WTC11 (cell line): ENCODE data around the gene ETS2. TPM values are rescaled to one million over a fixed set of nuclear protein-coding genes. Genes with fewer than 3 reads are reported as not detected.

ENCODE experiments used
- ATAC-seq: fragments of 200-7000 bp; cut with Tn5 transposase; 2 replicates; pipeline ENCODE4 v1.10.0; 2021; ENCODE audit warnings: mild to moderate bottlenecking, moderate library complexity
- CTCF ChIA-PET: fragments of 300-600 bp; sonication (Branson Sonifier 250); formaldehyde crosslinking; loops from one replicate; lab custom pipeline; 2021; ENCODE audit warnings: antibody characterized with exemption; lab: Charles Lee
- POLR2A ChIA-PET: fragments of 350-600 bp; sonication (Branson Sonifier 250); formaldehyde crosslinking; loops from one replicate; lab custom pipeline; 2021; ENCODE audit warnings: antibody characterized with exemption; lab: Charles Lee
- DNase-seq: peaks from one replicate; pipeline ENCODE4 v3.0.0; 2021; ENCODE audit warnings: low spot score
- H3K27ac Mint-ChIP-seq: 2 replicates; pipeline ENCODE4 v1.8.0; 2021; ENCODE audit warnings: mixed read lengths
- H3K27me3 Mint-ChIP-seq: 2 replicates; pipeline ENCODE4 v1.8.0; 2021; ENCODE audit warnings: low read depth, mild to moderate bottlenecking, moderate library complexity, mixed read lengths
- H3K36me3 Mint-ChIP-seq: 2 replicates; pipeline ENCODE4 v1.8.0; 2021; ENCODE audit warnings: mixed read lengths
- H3K4me1 Mint-ChIP-seq: 2 replicates; pipeline ENCODE4 v1.8.0; 2022; ENCODE audit warnings: mixed read lengths
- H3K4me3 Mint-ChIP-seq: 2 replicates; pipeline ENCODE4 v1.8.0; 2021; ENCODE audit warnings: mild to moderate bottlenecking, moderate library complexity, mixed read lengths
- H3K9me3 Mint-ChIP-seq: 2 replicates; pipeline ENCODE4 v1.8.0; 2021; ENCODE audit warnings: mixed read lengths
- ATF1 ChIP-seq: sonication (generic); formaldehyde crosslinking; IDR thresholded peaks from 2 replicates; pipeline ENCODE4 v1.8.1; 2023; ENCODE audit warnings: mild to moderate bottlenecking, moderate library complexity, missing genetic modification reagents
- CREB1 ChIP-seq: sonication (generic); formaldehyde crosslinking; IDR thresholded peaks from 2 replicates; pipeline ENCODE4 v1.8.0; 2023; ENCODE audit warnings: mild to moderate bottlenecking, missing genetic modification reagents
- CTCF ChIP-seq: fragments of 200-600 bp; IDR thresholded peaks from 2 replicates; pipeline ENCODE4 v1.8.0; 2022; ENCODE audit warnings: antibody characterized with exemption
- EMX1 ChIP-seq: fragments of 250-450 bp; sonication (Bioruptor Pico); IDR thresholded peaks from 2 replicates; pipeline ENCODE4 v1.8.0; 2021; ENCODE audit warnings: mild to moderate bottlenecking
- FOXK1 ChIP-seq: sonication (generic); formaldehyde crosslinking; IDR thresholded peaks from 2 replicates; pipeline ENCODE4 v1.8.0; 2022; ENCODE audit warnings: mild to moderate bottlenecking, moderate library complexity, missing genetic modification reagents
- FOXP1 ChIP-seq: sonication (generic); formaldehyde crosslinking; IDR thresholded peaks from 2 replicates; pipeline ENCODE4 v1.8.0; 2022; ENCODE audit warnings: missing genetic modification reagents, mild to moderate bottlenecking, moderate library complexity, borderline replicate concordance
- FOXP4 ChIP-seq: sonication (generic); formaldehyde crosslinking; IDR thresholded peaks from 2 replicates; pipeline ENCODE4 v1.8.0; 2022; ENCODE audit warnings: mild to moderate bottlenecking, missing genetic modification reagents
- JUN ChIP-seq: sonication (generic); formaldehyde crosslinking; IDR thresholded peaks from 2 replicates; pipeline ENCODE4 v1.8.0; 2023; ENCODE audit warnings: mild to moderate bottlenecking, missing genetic modification reagents
- MAX ChIP-seq: sonication (generic); formaldehyde crosslinking; IDR thresholded peaks from 2 replicates; pipeline ENCODE4 v1.8.0; 2022; ENCODE audit warnings: mild to moderate bottlenecking, missing genetic modification reagents
- MYBL2 ChIP-seq: sonication (generic); formaldehyde crosslinking; IDR thresholded peaks from 2 replicates; pipeline ENCODE4 v1.8.1; 2023; ENCODE audit warnings: mild to moderate bottlenecking, moderate library complexity, missing genetic modification reagents
- NR1H2 ChIP-seq: sonication (generic); formaldehyde crosslinking; IDR thresholded peaks from 2 replicates; pipeline ENCODE4 v1.9.0; 2021; ENCODE audit warnings: mild to moderate bottlenecking, moderate library complexity, missing genetic modification reagents
- NR2C2 ChIP-seq: sonication (generic); formaldehyde crosslinking; IDR thresholded peaks from 2 replicates; pipeline ENCODE4 v1.8.0; 2022; ENCODE audit warnings: mild to moderate bottlenecking, missing genetic modification reagents
- OVOL2 ChIP-seq: fragments of 250-450 bp; sonication (Bioruptor Pico); IDR thresholded peaks from 2 replicates; pipeline ENCODE4 v1.9.0; 2021; ENCODE audit warnings: mild to moderate bottlenecking, borderline replicate concordance
- RELA ChIP-seq: sonication (generic); formaldehyde crosslinking; IDR thresholded peaks from 2 replicates; pipeline ENCODE4 v1.8.1; 2022; ENCODE audit warnings: missing genetic modification reagents, mild to moderate bottlenecking, borderline replicate concordance
- SOX15 ChIP-seq: fragments of 250-450 bp; sonication (Bioruptor Pico); IDR thresholded peaks from 2 replicates; pipeline ENCODE4 v1.9.0; 2021; ENCODE audit warnings: mild to moderate bottlenecking
- TP53 ChIP-seq: sonication (generic); formaldehyde crosslinking; IDR thresholded peaks from 2 replicates; pipeline ENCODE4 v1.8.1; 2023; ENCODE audit warnings: mild to moderate bottlenecking, missing genetic modification reagents
- ZBTB43 ChIP-seq: sonication (generic); formaldehyde crosslinking; IDR thresholded peaks from 2 replicates; pipeline ENCODE4 v1.8.1; 2023; ENCODE audit warnings: mild to moderate bottlenecking, missing genetic modification reagents
- ZNF263 ChIP-seq: sonication (generic); formaldehyde crosslinking; IDR thresholded peaks from 2 replicates; pipeline ENCODE4 v1.8.1; 2022; ENCODE audit warnings: low read depth, mild to moderate bottlenecking, moderate library complexity, missing genetic modification reagents
- ZNF281 ChIP-seq: sonication (generic); formaldehyde crosslinking; IDR thresholded peaks from 2 replicates; pipeline ENCODE4 v1.8.0; 2023; ENCODE audit warnings: mild to moderate bottlenecking, missing genetic modification reagents
- total RNA-seq: library from RNA; stranded (reverse); gene quantifications from 3 replicates; pipeline ENCODE4 v1.2.3, GENCODE V29; 2021
- TF ChIP-seq, protein P1 (sequence below): sonication (generic); formaldehyde crosslinking; IDR thresholded peaks from 2 replicates; pipeline ENCODE4 v1.8.1; 2022; ENCODE audit warnings: missing genetic modification reagents, borderline replicate concordance
- TF ChIP-seq, protein P2 (sequence below): sonication (generic); formaldehyde crosslinking; IDR thresholded peaks from 2 replicates; pipeline ENCODE4 v1.8.1; 2022; ENCODE audit warnings: low read depth, mild to moderate bottlenecking, moderate library complexity, missing genetic modification reagents, borderline replicate concordance

The ETS2 gene
- total RNA-seq, 1 experiment from 2014 or later, result 56.4 TPM

DNA sequence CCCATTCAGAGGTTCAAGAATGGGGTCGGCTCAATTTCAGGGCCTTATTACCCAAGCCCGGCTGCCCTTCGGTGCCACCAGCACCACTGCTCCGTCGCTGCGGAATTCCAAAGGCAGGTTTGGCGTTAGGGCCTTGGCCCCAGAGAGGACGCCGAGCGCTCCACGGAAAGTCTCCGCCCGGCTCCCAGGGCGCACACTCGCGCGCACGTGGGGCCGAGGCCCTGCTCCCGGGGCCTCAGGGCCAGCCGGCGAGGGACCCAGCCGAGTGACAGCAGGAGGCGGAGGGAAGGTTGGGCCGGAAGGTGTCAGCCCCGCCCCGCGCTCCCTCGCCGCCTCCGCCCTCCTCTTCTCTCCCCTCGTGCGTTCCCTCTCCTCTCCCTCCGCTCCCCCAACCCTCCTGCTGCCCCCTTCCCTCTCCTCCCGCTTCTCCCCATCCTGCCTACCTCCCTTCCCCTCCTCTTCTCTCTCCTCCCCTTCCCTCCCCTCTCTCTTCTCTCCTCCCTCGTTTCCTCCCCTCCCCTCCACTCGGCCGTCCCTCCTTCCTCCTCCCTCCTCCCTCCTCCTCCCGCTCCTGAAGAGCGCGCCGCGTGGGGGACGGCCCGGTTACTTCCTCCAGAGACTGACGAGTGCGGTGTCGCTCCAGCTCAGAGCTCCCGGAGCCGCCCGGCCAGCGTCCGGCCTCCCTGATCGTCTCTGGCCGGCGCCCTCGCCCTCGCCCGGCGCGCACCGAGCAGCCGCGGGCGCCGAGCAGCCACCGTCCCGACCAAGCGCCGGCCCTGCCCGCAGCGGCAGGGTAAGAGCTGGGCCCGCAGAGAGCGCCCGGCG, at the start of gene ETS2 (continued):
- TF ChIP-seq ZBTB43 (CRISPR knock-in tag) (peak; percentile 62; the same call in 1 of the 2 replicates), ZNF281 (peak; percentile 45; the same call in 1 of the 2 replicates), ZNF263 (CRISPR knock-in tag) (peak; percentile 95), FOXP4 (CRISPR knock-in tag) (peak; percentile 77), MYBL2 (peak; percentile 55; the same call in 1 of the 2 replicates), FOXK1 (CRISPR knock-in tag) (peak; percentile 61), CTCF (no peak), OVOL2 (CRISPR knock-in tag) (no peak), NR1H2 (CRISPR knock-in tag) (no peak), JUN (CRISPR knock-in tag) (no peak), TP53 (CRISPR knock-in tag) (no peak), NR2C2 (CRISPR knock-in tag) (peak; percentile 22; the same call in 1 of the 2 replicates), RELA (CRISPR knock-in tag) (no peak)

- POLR2A ChIA-PET, result no interaction called here
- TF ChIP-seq CREB1 (CRISPR knock-in tag) (no peak), SOX15 (CRISPR knock-in tag) (no peak), EMX1 (CRISPR knock-in tag) (no peak), NR1H2 (CRISPR knock-in tag) (no peak), CTCF (no peak), MAX (CRISPR knock-in tag) (no peak), ATF1 (no peak), FOXP1 (no peak), JUN (CRISPR knock-in tag) (no peak)
- TF ChIP-seq, protein P1, sequence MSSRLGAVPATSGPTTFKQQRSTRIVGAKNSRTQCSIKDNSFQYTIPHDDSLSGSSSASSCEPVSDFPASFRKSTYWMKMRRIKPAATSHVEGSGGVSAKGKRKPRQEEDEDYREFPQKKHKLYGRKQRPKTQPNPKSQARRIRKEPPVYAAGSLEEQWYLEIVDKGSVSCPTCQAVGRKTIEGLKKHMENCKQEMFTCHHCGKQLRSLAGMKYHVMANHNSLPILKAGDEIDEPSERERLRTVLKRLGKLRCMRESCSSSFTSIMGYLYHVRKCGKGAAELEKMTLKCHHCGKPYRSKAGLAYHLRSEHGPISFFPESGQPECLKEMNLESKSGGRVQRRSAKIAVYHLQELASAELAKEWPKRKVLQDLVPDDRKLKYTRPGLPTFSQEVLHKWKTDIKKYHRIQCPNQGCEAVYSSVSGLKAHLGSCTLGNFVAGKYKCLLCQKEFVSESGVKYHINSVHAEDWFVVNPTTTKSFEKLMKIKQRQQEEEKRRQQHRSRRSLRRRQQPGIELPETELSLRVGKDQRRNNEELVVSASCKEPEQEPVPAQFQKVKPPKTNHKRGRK, result no peak
- TF ChIP-seq, protein P2, sequence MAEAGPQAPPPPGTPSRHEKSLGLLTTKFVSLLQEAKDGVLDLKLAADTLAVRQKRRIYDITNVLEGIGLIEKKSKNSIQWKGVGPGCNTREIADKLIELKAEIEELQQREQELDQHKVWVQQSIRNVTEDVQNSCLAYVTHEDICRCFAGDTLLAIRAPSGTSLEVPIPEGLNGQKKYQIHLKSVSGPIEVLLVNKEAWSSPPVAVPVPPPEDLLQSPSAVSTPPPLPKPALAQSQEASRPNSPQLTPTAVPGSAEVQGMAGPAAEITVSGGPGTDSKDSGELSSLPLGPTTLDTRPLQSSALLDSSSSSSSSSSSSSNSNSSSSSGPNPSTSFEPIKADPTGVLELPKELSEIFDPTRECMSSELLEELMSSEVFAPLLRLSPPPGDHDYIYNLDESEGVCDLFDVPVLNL (CRISPR knock-in tag), result no peak
These were observed 49.0 kb upstream of the ETS2 start for GRCh38 chr21:38756746-38757145.

More at GRCh38 chr21:38756746-38757145, 49.0 kb upstream of the ETS2 start:
- CTCF ChIA-PET, result interaction anchor here (1.7 kb wide), 1 partner anchor 29 kb away, joined by 6 read pairs; no protein-coding TSS in a partner anchor
- Mint-ChIP-seq H3K36me3 (no peaks in the 10 kb centered on the region), H3K27me3 (peaks cover 13% of the 10 kb centered on the region; the same call in 1 of the 2 replicates), H3K4me1 (peaks cover 17% of the 10 kb centered on the region), H3K9me3 (no peaks in the 10 kb centered on the region), H3K27ac (no peak overlapping the region), H3K4me3 (no peak overlapping the region)
- no peak for ATAC-seq
- no peak for DNase-seq
